HG03442 (cell line): Measurements from ENCODE around the gene NTNG1.
"Not testable (repeated sequence)": the region's sequence is repeated elsewhere in the genome, so short reads cannot be mapped to it uniquely, and the experiment has no call there.

ENCODE experiments used
- ATAC-seq: cut with Tn5 transposase; IDR thresholded peaks from one replicate; pipeline ENCODE4 v1.9.1; 2021; ENCODE audit warnings: mild to moderate bottlenecking, moderate library complexity; ENCODE audit not compliant: unreplicated experiment

Gene NTNG1

DNA sequence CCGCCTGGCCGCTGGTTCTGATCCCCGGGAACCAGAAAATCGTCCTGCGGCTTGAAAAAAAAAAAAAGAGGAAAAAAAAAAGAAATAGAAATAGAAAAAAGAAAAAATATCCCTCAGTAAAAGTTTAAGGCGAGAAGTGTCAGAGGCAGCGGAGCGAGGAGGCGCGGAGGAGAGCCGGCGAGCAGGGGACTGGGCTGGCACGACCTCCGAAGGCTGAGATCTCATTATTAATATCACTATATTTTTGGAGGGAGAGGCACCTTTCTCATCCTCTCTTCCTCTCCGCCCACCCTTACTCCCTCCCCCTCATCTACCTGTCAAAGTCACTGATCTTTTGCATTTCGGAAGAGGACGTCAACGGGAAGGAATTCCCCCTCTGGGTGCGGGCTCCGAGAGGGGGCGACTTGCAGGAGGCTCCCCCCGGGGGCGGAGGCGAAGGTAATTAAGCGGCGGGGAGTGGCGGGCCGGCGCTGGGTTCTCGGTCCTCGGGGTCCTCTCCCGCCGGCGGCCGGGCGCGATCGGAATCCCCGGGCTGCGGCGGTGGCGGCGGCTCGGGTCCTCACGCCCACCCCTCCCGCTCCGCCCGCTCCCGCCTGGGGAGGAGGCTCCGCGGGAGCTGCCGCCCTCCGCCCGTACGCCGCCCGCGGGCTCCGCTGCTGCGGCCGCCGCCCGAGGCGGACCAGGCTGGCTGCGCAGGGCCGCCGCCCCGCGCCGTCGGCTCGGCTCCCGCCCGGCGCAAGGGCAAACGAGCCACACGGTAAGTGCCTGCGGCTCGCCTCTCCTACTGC is at the start of gene NTNG1:
Gene NTNG1 (plus strand): TSS at position 337 of the 788 bp plus-strand sequence.
- peak; percentile 49 for ATAC-seq

DNA sequence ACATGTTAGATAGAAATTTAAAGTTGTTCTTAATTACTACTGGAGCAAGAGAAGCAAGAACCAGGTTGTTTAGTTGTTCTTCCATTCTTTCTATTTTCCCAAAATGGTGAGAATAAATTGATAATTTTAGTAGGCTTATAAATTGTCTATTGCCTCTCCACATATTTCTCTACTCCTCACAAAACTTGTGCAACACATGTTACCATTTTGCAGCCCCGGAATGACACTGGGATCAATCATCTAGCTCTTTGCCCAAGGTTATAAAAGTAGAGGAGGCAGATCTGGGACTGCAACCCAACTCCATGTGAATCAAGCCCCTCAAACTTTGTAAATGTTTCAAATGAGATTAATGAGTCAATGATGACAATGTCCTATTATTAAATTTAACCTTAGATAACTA is 49.4 kb upstream of the NTNG1 start:
- ATAC-seq: no peak

DNA sequence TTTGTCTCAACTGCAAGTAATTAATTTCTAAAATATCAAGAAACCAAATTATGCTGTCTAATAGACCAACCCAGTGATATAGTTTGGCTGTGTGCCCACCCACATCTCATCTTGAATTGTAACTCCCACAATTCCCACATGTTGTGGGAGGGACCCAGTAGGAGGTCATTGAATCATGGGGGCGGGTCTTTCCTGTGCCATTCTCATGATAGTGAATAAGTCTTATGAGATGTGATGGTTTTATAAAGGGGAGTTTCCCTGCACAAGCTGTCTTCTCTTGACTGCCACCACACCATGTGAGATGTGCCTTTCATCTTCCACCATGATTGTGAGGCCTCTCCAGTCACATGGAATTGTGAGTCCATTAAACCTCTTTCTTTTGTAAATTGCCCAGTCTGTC is 47.4 kb upstream of the NTNG1 start:
- ATAC-seq: not testable (repeated sequence)

DNA sequence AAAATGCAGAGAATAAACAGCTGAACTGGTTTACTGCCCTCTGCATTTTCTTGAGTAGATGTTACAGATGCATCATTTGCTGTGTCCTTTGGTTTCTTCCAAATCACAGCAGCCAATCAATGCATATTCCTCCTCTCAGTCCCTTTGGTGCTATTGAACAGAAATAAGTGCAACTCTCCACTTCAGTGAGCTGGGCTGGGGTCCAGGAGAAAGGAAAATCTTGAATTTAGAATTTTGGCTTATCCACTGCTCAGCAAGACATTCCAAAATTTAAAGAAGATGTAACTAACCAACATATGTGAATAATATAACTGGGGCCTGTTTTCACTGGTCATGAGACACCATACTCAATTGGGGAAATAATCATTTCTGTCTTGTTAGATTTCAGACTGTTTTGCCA is 45.2 kb upstream of the NTNG1 start:
- ATAC-seq: no peak

DNA sequence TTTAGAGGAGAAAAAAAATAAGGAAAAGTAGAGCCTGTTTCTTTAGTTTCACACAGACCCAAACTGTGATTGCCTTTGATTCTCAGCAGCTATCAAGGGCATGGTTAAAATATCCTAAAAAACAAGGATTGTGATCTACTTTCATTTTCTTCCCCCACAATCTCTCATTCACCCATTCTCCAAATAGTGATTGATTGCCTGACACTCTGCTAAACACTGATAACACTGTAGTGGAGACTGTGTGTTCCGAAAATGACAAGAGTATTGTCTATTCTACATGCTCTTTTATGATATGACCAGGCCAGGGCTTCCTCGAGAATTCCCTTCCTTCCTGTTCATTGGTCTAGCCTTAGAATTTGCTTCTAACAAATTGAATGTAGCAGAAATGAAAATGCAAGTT is 44.1 kb upstream of the NTNG1 start:
- no peak for ATAC-seq

DNA sequence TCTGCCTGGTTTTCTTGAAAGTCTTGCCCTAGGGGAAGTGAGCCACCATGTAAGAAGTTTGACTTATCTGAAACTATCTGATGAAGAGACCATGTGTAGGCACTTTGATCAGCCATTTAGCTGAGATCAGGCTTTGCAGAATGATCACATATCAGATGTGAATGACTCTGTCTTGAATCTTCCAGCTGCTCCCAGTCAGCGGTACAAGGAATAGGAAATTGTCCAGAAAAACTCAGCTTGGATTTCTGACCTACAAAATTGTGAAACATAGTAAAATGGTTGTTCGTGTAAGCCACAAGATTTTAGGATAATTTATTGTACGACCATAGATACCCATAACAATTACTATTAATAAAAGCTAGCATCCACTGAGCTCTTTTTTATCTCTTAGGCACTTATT is 41.9 kb upstream of the NTNG1 start:
- ATAC-seq: no peak

DNA sequence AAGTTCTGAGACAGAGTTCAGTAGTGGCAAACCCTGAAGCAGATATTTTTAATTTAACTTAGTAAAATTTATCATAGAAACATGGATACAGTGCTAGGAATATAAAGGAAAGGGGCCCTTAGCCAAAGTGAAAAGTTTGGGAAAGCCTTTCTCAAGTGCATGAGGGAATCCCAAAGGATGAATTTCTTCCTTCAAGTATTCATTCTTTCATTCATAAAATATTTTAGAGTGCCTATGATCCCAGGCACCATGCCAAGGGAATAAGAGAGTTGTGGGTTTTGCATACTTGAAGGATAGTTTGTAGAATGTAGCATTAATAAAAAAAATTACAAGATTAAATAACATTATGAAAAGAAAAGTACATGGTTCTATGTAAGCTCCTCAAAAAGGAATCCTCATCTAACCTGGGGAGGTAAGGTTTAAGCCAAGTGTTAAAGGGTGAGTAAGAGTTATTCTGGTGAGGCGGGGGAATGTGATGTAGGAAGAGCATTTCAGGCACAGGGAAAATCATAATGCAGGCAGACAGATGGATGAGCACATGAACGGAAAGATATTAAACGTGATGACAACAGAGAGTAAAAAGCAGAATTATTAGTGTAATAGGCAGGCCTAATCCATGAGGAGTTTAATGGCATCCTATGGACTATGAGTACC is 40.4 kb upstream of the NTNG1 start:
- no peak for ATAC-seq

DNA sequence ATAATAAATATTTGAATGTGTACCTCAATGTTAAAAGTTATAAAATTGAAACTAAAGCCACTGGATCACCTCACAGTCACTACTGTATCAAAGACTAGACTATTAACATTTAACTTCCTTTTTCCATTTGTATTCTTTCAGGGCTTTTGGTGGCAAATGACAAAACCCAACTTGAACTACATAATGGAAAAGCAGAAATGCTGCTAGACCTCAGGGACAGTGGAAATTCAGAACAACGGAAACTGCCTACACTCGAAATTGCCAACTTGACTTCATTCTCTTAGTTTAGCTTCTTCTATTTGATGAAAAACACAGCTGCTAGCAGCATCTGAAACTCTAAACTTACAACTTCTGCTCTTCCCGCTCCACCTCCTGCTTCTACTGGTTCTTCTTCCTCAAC is 34.9 kb upstream of the NTNG1 start:
- no peak for ATAC-seq

DNA sequence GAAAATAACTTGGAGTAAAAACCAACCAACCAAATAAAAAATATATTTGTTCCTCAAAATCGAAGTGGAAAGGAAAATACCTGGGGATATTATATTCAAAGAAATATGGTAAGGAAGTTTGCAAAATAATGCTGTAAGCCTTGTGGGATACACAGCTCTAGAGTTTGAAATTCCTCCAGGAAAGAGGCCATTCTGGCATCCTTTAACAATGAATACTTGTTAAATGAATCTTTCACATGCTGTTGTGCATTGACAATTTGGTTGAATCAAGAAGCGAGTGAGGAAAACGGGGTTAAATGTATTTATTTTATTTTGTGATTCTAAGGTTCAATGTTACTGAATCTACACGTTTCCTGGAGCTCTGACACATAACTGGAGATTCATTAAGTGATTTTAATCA is 30.5 kb upstream of the NTNG1 start:
- ATAC-seq: no peak

DNA sequence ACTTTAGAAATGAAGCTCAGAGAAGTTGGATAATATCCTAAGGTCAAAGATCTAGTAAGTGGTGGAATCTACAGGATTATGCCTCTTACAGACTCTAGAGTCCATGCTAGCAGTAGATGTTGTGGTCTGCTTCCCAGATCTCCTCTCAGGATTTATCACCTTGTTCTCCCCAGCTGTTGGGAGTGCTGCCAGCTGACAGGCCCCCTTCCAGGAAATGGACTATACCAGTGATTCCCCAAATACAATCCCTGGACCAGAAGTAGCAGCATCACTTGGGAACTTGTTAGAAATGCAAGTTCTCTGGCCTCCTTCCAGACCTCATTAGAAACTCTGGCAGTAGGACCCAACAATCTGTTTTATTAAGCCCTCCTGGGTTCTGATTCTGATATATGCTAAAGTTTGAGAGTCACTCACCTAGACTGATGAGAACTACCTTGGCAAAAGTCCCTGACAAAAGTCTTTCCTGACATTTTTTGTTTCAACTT is 24.5 kb upstream of the NTNG1 start:
- ATAC-seq: no peak

DNA sequence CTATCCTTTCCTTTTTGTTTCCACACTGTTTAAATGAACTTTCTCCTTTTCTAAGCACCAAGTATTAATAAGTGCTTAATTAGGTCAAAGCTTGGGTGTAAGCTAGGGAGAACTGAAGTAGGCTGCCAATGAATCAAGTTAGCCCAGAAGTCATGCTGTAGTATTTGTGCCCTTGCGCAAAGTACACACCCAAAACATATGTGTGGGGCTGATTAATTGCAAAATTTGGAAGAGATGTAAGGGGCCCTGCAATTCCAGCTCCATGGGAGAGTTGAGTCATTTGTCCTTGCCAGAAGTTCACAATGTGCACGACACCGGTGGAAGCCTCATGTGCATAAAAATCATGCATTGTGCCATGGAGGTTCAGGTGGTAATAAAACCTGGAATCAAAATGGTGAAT is 18.6 kb upstream of the NTNG1 start:
- ATAC-seq: no peak

DNA sequence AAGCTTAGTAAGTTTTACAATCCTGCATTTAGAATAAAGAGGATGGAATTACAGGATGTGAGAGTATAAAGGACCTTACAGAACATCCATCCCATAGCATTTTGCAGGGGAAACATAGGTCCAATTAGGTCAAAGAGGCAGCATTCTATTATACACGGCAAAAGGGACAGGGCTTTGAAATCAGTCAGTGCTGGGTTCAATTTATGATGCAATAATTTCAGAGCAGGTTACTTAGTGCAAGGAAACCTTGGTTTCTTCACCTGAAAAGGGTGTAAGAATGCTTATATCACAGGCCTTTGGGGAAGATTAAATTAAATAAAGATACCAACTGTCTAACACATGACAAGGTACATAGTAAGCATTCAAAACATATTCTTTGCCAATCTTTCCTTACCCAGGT is 17.1 kb upstream of the NTNG1 start:
- ATAC-seq: no peak

DNA sequence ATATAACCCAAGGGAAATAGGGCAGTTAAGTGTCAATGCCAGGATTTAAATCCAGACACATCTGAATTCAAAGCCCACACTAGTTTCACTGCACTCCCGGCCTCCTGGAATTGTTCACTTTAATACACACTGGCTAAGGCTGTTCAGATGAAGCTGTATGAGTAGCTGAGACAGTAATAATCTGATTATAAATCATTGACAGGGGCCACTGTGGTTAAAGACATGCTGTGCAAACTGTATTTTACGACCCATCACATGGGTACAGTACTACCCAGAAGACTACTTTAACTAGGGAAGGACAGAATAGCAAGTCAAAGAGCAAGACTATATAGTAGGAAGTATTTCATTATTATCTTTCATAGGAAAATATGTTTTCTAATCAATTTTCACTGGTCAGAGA is 16.1 kb upstream of the NTNG1 start:
- ATAC-seq: no peak

DNA sequence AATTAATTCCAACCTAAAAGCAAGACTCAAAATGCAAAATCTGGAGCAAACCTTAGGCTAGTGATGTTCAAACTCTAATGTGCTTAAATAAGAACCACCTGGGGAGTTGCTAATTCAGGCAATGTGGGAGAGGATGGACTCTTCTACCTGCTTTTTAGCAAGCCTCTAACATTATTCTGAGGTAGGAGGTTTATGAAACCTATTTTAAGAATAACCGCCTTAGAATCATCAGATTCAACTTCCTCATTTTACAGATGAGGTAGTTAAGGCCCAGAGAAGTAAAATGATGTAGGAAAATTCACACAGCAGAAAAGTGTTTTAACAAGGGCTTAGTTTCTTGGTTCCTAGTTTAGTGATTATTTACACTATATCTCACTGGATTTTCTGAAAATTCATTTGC is 8.6 kb upstream of the NTNG1 start:
- peak; percentile 45 for ATAC-seq

DNA sequence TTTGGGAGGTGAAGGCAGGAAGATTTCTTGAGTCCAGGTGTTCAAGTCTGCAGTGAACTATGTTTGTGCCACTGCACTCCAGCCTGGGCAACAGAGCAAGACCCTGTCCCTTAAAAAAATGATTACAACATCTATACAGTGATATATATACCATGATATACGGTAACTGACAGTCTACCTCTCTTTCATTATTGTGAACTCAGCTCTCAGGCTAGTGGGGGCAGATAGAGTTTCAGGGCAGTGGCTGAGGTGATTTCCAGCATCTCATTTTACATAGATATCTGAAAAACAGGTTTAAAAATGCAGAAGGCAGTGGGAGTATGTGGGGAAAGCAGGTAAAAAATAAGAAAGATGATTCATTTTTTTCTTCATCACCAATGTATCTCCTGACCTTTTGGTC is 8.1 kb upstream of the NTNG1 start:
- ATAC-seq: peak; percentile 76

DNA sequence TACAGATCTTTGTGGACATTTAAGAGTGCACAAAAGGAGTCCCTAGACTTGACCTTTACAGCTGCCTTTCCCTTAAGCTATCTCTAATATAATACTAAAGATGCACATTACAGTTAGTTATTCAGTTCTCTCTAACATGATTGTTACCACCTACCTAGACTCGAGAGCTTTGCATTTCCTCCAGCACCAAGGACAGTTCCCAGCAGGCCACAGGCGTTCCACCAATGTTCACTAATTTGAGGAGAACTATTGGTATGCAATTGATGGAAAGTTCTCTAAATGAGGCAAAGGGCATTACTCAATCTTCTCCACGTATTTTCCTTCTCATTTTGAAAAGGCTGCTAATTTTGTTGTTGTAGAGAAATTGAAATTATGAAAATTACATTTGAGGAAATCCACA is 5.4 kb upstream of the NTNG1 start:
- no peak for ATAC-seq

DNA sequence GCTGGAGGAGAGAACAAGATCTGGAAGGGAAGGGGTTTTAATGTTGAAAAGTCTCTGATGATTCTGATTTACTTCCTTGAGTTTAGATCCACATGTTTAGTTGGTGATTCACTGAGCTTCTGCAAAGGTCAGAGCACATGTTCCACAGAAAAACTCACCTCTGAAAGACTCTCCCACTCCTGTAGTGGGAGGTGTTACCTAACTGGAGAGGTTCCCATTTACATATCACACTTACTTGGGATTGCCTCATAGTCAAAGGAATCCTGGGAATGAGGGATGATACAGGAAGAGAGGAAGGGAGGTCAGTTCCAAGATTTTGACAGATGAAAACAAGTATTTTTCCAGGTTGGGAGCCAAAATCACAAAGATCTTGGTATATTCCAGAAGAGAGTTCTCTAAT is 2.7 kb upstream of the NTNG1 start:
- ATAC-seq: no peak

DNA sequence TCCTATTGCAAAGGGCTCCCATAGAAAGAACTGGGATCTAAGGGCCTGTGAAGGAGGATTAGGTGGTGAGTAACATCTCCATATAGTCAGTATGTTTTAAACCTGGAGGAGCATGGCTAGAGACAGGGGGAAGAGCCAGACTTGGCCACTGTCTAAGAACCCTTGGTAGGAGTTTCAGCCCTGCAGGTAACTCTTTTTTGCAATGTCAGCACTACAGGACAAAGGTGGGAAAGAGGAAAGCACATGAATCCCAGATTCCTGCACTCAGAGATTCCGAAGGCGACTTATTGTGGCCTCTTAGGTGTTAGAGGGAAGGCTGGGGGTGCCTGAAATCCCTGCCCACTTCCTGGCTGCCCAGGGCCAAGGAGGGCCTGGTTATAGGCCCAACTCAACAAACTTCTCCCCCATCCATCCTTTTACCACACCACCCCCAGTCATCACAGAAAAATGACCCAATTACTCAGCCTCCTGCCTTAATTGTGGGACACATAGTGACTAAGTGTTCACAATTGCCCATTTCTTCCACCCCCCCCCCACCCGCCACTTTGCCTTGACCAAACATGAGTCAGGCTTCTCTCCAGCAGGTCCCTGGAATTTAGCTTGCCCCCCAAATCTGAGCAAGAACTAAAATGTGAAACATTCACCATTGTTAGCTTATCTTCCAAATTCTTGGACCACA is 1.9 kb upstream of the NTNG1 start:
- no peak for ATAC-seq

DNA sequence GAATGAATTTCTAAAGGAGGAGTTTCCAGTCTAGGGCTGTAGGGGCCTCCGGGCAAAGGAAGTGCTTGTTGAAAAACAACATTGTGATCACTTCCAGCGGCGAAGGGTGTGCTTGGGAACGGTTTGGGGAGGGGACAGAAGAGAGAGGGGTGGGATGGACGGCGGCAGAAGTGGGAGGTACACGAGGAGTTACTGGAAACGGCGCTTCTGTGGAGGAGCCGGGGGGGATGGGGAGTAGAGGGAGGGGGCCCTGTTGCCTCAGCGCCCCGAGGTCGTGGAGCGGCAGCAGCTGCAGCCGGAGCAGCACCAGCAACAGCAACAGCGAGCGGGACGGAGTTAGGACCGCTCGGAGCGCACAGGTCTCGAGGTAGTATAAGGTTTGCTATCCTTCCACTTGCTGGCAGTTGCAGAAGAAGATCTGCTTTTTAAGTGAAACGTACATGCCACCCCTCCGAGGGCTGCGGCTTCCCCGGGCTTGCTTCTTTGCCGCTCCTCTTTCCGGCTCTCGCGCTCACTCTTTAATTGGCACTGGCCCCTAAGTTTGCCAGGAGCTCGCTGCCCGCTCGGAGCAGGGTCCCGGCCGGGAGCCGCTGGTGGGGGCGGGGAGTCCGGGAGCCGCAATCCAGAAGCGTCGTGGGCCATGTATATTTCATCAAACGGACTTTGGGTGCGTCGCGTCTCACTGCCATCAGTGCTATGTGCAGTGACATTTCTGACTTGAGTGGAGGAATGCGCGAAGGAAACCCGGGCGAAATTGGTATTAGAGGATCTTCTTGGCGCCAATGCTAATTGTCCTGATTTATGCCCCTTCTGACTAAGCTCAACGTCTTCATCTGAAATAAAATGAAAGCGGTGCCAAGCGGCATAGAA is 771 bp upstream of the NTNG1 start:
- no peak for ATAC-seq

DNA sequence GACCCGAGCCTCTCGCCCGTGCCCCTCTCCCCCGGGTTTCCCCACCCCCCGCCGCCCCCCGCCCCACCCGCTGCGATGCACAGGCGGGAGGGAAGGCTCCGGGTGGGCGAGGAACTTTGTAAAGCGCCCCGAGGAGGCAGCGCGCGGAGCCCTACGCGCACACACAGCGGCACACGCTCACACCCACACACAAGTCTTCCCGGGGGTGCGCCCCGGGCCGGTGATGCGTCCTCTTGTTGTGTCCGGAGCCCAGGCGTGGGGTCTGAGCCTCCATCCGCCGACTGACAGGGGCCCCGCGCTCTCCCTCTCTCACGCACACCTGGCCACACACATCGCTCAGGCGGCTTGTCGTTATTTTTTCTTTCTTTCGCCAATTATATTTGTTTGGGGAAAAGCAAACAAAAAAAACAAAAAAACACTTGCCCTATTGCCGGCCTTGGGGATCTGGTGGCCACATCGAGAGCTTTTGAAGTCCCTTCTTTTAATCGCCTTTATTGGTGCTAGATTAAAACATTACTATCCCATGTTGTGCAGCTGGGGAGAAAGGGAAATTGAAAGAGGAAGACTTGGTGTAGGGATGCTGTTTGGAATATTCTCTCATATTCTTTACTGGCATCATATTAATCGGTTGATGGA is 770 bp downstream of the NTNG1 start:
- ATAC-seq: peak; percentile 50

DNA sequence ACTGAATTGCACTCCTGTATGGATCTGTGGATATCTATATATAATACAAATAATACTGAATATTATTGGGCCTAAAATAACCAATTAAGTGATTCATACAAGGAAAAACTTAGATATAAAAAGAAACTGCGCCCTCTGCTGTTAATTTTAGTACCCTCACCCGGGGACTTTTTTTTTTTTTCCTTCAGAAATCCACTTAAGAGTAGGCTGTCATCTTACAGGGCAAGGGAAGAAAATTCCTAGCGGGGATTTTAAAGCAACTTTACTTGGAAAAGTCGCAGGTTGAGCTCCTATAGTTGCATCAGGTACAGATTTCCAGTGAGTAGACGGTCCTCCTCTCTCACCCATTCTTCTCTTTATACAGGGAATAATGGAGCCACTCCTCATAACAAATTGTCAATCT is 1.3 kb downstream of the NTNG1 start:
- ATAC-seq: no peak
